Measurements from ENCODE around the gene LDLRAD3.
A peak's percentile ranks its signal among the peaks of the same experiment; 100 is the strongest.
"Not testable (repeated sequence)": the region's sequence is repeated elsewhere in the genome, so short reads cannot be mapped to it uniquely, and the experiment has no call there.

Gene LDLRAD3, protein sequence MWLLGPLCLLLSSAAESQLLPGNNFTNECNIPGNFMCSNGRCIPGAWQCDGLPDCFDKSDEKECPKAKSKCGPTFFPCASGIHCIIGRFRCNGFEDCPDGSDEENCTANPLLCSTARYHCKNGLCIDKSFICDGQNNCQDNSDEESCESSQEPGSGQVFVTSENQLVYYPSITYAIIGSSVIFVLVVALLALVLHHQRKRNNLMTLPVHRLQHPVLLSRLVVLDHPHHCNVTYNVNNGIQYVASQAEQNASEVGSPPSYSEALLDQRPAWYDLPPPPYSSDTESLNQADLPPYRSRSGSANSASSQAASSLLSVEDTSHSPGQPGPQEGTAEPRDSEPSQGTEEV

DNA sequence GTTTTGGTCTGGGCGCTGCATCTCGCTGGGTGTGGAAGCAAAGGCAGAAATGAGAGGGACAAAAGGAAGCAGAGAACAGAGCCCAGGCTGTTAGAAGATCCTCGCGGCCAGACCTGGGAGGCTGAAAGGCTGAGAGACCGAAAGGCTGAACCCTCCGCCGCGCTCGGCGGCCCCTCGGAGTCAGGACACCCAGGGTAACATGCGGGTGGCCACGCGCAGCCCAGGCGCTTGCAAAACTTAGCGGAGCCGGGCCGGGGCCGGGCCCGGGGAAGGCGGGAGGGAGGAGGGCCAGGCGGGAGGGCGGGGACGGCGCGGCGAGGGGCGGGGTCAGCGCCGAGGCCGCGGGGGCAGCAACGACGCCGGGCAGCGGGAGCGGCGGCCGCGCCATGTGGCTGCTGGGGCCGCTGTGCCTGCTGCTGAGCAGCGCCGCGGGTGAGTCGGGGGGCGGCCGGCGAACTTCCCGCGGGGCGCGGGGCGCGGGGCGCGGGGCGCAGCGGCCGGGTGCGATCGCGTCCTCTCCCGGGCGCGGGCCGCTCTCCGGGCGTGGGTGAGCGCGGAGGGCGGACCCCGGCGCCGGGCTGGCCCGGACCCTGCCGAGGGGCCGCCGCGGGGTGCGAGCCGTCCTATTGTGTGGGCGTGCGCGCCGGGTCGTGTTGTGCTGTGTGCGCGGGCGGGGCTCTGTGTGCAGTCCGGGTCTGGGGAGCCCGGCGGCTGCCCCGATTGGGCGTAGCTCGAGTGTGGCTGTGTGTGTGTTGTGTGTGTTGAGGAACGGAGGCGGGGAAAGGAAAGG lies at the start of gene LDLRAD3:
TSS of gene LDLRAD3 (plus strand) at position 350 of the 790 bp plus-strand sequence. CDS start at position 387, 37 bp downstream.
- DNase-seq = peak; percentile 87

DNA sequence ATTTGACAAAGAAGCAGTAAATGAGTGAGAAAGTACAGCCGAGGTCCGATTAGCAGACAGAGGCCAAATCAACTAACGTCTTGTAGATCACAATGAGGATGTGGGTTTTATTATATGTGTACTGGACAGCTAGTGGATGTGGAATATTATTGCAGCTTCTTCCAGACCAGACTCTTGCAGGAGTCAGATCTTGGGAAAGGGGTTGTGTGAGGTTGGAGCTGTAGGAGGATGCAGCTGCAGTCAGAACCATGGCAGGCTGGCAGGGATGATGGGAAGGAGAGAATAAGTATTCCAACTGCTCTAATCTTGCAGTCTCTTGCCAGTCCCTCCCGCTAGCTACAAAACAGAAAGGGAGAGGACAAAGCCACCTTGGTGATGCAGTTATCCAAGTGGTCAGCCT lies 46.8 kb upstream of the LDLRAD3 start:
- no peak for DNase-seq

DNA sequence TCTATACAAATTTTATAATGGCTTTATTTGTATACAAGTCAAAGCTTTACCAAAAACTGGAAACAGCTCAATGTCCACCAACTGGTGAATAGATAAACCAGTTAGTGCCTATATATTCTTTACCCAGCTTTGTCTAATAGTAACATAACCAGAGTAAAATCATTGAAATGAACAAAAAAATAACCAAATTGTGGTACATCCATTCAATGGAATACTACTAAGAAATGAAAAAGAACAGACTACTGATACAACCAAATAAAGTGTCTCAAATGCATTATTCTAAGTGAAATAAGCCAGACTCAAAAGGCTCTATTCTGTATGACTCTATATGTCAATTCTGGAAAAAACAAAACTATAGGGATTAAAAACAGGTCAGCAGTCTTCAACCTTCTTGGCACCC lies 40.9 kb upstream of the LDLRAD3 start:
- no peak for DNase-seq

GRCh38 chr11:35905646-35906276 lies 38.1 kb upstream of the LDLRAD3 start:
- DNase-seq = no peak

DNA sequence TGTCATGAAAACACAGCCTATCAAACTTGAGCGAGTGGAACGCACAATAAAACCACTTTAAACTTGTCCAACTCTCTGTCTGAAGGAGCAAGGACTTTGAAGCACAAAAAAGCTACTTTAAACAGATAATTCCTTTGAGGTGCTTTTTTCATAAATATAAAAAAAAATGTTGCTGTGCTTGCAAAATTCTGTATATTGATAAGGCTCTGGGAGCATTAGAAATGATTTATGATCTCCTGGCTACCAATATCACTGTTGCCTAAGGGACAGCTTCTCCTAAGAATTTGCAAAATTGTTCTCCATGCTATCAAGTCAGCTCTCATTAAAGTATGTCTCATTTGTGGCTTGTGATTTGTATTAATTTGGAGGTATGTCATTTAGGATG lies 37.6 kb upstream of the LDLRAD3 start:
- no peak for DNase-seq

DNA sequence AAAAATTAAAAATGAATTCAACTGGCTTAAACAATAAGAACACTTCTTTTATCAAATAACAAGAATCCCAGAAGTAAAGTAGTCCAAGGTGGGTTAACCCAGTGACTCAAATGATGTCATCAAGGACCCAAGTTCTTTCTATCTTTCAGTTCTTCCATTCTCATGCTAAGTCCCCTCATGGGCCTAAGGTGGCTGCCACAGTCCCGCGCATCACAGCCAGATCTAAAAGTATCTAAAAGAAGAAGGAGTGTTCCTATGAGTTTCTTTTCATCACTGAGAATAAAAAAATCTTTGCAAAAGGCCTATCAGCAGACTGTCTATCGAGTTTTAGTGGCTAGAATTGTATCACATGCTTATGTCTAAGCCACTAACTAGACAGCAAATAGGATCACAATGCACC lies 37.2 kb upstream of the LDLRAD3 start:
- DNase-seq = no peak

DNA sequence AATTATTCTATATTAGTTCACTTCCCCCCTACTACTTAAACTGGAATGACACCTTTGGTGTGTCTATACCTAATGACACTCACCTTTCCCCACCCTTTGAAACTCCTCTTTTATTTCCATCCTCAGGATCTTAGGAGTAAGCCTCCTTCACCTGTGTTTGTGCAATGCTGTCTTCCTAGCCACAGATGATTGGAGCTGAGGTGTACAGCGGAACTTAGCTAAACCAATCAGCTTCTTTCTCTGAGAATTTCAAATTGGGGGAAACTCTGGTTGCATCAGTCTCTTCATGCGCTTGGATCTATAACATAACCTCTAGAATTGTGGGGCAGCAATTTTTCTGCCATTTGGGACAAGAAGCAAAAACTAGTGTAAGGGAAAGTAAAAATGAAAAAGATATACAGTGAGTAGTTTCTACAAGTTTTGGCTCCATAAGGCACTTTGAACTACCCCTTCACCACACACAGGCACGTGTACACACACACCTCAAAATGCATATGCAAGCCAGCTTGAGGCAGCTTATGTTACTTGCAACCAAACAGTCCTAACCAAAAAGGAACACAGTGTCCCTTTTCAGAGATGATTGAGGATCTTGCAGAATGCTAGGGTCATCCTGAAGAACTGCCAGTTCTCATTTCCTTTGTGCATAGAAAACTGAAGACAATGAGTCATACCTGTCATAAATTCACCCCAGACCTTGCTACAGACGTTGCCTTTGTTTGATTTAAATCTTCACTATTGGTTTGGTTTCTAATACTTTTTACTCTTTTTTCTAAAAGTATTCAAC lies 36.0 kb upstream of the LDLRAD3 start:
- peak; percentile 52 for DNase-seq

DNA sequence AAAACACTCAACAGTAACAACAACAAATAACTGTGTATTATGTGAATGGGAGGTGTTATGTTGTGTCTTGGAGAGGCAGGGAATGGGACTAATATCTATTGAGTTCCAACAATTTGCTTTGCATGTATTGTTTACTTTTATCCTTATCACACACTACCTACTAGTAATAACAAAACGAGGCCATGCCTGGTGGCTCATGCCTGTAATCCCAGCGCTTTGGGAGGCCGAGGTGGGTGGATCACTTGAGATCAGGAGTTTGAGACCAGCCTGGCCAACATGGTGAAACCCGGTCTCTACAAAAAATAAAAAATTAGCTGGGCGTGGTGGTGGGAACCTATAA lies 35.5 kb upstream of the LDLRAD3 start:
- not testable (repeated sequence) for DNase-seq

- no peak for DNase-seq
Measured at GRCh38 chr11:35909511-35910265, 34.2 kb upstream of the LDLRAD3 start.

DNA sequence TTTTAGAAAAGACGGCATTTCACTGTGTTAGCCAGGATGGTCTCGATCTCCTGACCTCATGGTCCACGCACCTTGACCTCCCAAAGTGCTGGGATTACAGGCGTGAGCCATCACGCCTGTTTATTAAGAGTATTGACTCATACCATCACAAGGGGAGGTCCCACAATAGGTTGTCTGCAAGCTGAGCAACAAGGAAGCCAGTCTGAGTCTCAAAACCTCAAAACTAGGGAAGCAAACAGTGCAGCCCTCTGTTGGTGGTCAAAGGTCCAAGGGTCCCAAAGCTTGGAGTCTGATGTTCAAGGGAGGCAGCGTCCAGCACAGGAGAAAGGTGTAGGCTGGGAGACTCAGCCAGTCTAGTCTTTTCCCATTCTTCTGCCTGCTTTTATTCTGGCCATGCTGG lies 32.8 kb upstream of the LDLRAD3 start:
- DNase-seq = no peak

DNA sequence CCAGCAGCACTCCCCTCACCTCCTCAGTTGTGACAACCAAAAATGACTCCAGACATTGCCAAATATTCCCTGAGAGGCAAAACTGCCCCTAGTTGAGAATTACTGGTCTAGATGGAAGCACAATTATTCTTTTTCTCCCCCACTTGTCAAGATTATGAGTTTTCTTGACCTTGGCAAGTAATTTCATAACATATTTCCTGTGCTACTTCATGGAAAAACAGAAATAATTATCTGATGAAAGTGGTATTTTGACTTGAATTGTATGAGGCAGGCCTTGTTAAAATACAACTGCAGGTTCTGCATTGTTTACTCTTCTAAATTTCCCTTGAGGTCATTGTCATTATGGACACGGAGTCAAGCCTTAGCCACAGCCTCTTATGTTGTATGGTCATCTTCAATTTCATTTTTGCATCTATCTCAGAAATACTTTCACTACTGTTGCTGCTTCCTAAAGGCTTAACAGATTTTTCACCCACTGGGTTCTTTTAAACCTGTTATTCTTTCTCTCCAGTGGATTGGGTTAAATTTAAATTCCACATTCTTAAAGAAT lies 32.2 kb upstream of the LDLRAD3 start:
- DNase-seq = peak; percentile 44

DNA sequence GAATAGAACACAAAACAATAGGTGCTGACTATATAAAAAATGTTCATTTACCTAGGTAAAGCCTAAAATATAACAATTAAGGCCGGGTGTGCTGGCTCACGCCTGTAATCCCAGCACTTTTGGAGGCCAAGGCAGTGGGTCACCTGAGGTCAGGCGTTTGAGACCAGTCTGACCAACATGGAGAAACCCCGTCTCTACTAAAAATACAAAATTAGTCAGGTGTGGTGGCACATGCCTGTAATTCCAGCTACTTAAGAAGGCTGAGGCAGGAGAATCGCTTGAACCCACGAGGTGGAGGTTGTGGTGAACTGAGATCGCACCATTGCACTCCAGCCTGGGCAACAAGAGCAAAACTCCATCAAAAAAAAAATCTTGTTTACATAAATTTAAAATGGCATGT lies 31.4 kb upstream of the LDLRAD3 start:
- not testable (repeated sequence) for DNase-seq

GRCh38 chr11:35912883-35913624 lies 30.8 kb upstream of the LDLRAD3 start:
- no peak for DNase-seq

DNA sequence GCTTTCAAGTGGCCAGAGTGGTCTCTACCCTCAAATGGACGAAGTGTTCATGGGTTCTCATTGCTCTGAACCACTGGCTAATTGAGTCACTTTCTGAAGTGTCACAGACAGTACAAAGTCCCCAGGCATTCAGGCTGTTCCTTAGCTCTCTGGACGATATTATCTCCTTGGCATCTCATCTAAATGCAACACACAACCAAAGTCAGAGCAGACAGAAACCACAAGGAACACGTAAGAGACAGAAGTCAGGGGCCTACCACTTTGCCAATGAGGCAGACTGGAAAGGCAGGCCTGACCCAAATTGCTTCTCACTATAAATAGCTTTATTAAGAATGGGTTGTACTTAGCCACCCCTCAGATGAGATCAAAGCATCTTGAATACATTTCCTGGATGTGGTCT lies 29.0 kb upstream of the LDLRAD3 start:
- peak; percentile 93 for DNase-seq

DNA sequence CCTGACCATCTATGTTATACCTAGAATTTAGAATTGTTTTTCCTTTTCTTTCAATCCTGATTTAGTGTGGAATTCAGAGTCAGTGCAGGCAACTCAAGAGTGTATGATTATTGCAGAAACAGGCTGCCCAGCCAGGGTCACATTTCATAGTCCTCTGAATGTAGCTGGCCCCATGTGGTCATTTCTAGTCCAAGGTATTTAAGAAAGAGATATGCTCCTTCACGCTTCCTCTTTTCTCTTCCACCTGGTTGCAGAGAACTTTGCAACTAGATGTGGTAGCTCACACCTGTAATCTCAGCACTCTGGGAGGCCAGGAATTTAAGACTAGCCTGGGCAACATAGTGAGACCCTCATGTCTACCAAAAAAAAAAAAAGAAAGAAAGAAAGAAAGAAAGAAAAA lies 27.6 kb upstream of the LDLRAD3 start:
- DNase-seq = no peak

- DNase-seq = no peak
Measured at GRCh38 chr11:35917676-35918075, 26.2 kb upstream of the LDLRAD3 start.

- no peak for DNase-seq
Measured at GRCh38 chr11:35918716-35919115, 25.1 kb upstream of the LDLRAD3 start.

DNA sequence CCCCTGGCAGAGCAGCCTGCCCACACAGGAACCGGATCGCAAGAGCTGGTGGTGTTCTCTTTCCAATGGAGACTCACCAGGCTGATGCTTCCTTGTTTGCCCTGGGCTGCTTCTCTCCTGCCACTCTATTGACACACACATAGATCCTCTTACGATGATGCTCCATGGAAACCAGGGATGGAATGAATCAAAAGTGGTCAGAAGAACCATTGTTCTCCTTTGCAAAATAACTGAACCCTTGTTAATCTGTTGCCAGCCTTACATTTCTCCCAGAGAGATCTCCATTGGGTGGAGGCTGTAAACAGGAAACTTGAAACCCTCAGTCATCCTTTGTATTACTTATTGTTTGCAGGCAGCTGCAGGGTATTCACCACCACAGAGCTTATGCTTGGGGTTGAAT lies 24.6 kb upstream of the LDLRAD3 start:
- no peak for DNase-seq

DNA sequence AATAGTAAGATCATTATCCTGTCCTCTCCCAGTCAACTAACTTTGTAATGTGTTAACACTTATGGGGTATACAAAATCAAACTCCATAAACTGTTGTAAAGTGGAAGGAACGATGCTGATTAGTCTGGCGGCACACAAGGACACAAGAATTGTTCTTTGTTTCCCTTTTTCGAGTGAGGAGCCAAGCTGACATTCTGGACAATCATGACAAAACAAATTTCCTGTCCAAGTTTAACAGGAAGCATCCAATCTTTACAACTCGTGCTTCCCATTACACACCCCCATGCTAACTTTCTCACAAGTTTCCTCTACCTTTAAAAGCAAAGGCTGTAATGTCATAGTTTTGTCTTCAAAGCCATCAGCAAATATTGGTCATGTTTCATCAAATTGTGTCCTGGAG lies 20.4 kb upstream of the LDLRAD3 start:
- DNase-seq = no peak

GRCh38 chr11:35924811-35925210 lies 19.1 kb upstream of the LDLRAD3 start:
- DNase-seq = no peak

- DNase-seq = no peak
Measured at GRCh38 chr11:35927104-35927503, 16.8 kb upstream of the LDLRAD3 start.
